ENCODE data around the gene WDR81. TPM values are rescaled to one million over a fixed set of nuclear protein-coding genes. Genes with fewer than 3 reads are reported as not detected.
"Not testable (repeated sequence)": the region's sequence is repeated elsewhere in the genome, so short reads cannot be mapped to it uniquely, and the experiment has no call there.

Gene WDR81
- total RNA-seq, 1 donor from 2014 or later: 35.5 TPM

- DNase-seq (ENCODE audit: low read depth): no peak
- no peak for TF ChIP-seq CTCF (IDR thresholded peaks at IDR 0.05; ENCODE audit: insufficient read depth, low read length, poor library complexity, severe bottlenecking)
- Histone ChIP-seq H3K36me3 (ENCODE audit: control insufficient read depth, insufficient read depth, low read length) (no peaks in the 10 kb centered on the region), H3K4me3 (ENCODE audit: low read depth, low read length) (no peak overlapping the region), H3K27me3 (ENCODE audit: control insufficient read depth, insufficient read depth, low read length) (no peaks in the 10 kb centered on the region)
These were observed 42.1 kb downstream of the WDR81 start for GRCh38 chr17:1766382-1767135.

- Histone ChIP-seq H3K36me3 (ENCODE audit: control insufficient read depth, insufficient read depth, low read length) (no peaks in the 10 kb centered on the region), H3K27me3 (ENCODE audit: control insufficient read depth, insufficient read depth, low read length) (no peaks in the 10 kb centered on the region), H3K4me3 (ENCODE audit: low read depth, low read length) (no peak overlapping the region)
- DNase-seq (ENCODE audit: low read depth): no peak
- no peak for TF ChIP-seq CTCF (IDR thresholded peaks at IDR 0.05; ENCODE audit: insufficient read depth, low read length, poor library complexity, severe bottlenecking)
These were observed 42.9 kb downstream of the WDR81 start for GRCh38 chr17:1767358-1767757.

- no peaks in the 10 kb centered on the region for H3K27me3 ChIP-seq (ENCODE audit: control insufficient read depth, insufficient read depth, low read length)
- no peaks in the 10 kb centered on the region for H3K36me3 ChIP-seq (ENCODE audit: control insufficient read depth, insufficient read depth, low read length)
- TF ChIP-seq CTCF (IDR thresholded peaks at IDR 0.05; ENCODE audit: insufficient read depth, low read length, poor library complexity, severe bottlenecking): no peak
- no peak for DNase-seq (ENCODE audit: low read depth)
- no peak overlapping the region for H3K4me3 ChIP-seq (ENCODE audit: low read depth, low read length)
These were observed 45.4 kb downstream of the WDR81 start for GRCh38 chr17:1769822-1770477.

- H3K4me3 ChIP-seq (ENCODE audit: low read depth, low read length); H3K36me3 ChIP-seq (ENCODE audit: control insufficient read depth, insufficient read depth, low read length); DNase-seq (ENCODE audit: low read depth); H3K27me3 ChIP-seq (ENCODE audit: control insufficient read depth, insufficient read depth, low read length): not testable (repeated sequence)
These were observed 48.6 kb downstream of the WDR81 start for GRCh38 chr17:1773000-1773695.

- no peak for TF ChIP-seq CTCF (IDR thresholded peaks at IDR 0.05; ENCODE audit: insufficient read depth, low read length, poor library complexity, severe bottlenecking)
- Histone ChIP-seq H3K4me3 (ENCODE audit: low read depth, low read length) (no peak overlapping the region), H3K36me3 (ENCODE audit: control insufficient read depth, insufficient read depth, low read length) (no peaks in the 10 kb centered on the region), H3K27me3 (ENCODE audit: control insufficient read depth, insufficient read depth, low read length) (no peaks in the 10 kb centered on the region)
- DNase-seq (ENCODE audit: low read depth): no peak
These were observed 49.2 kb downstream of the WDR81 start for GRCh38 chr17:1773696-1774181.

All from kidney epithelial cell (primary cell).